ENCODE data around the gene AFF4. TPM values are rescaled to one million over a fixed set of nuclear protein-coding genes. Genes with fewer than 3 reads are reported as not detected.
A peak's percentile ranks its signal among the peaks of the same experiment; 100 is the strongest.

The AFF4 gene
- total and polyA plus RNA-seq, 12 donors: 7.0 to 63.8 (median 52.5) TPM

DNA sequence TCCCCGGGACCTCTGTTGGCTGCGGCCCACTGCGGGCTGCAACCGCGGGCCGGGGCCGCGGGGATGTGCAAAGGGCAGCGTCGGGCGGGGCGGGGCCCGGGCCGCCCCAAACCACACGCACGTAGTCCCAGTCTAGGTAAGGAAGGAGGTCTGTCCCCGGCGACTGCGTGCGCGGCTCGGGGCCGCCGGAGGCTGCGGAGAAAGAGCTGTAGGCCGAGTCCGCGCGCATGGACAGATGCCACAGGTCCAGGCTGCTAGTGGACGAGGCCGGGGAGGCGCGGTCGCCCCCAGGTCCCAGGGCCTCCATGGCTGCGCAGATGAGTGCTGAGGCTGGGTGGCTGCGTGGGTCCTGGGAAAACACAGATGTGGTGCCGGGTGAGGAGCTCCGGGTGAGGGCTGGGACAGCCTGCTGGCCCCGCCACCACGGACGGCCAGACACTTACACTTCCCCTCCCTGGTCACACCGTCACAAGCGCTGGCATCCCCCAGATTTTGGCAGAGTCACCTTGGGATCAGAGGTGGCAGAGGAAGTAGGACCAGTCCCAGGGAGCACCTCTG lies 137.5 kb downstream of the AFF4 start:
- Histone ChIP-seq H3K27ac (no peak overlapping the region), H3K4me1 (peaks cover 6 to 37% (median 27%) of the 10 kb centered on the region in 9 donors), H3K27me3 (peaks cover 0 to 81% (median 0%) of the 10 kb centered on the region in 7 donors), H3K4me3 (peak overlapping the region in 8 of 10 donors; percentile 21 to 37 (median 32)), H3K36me3 (peaks cover 0 to 21% (median 0%) of the 10 kb centered on the region in 9 donors), H3K9me3 (no peaks in the 10 kb centered on the region)
- TF ChIP-seq, protein P1, sequence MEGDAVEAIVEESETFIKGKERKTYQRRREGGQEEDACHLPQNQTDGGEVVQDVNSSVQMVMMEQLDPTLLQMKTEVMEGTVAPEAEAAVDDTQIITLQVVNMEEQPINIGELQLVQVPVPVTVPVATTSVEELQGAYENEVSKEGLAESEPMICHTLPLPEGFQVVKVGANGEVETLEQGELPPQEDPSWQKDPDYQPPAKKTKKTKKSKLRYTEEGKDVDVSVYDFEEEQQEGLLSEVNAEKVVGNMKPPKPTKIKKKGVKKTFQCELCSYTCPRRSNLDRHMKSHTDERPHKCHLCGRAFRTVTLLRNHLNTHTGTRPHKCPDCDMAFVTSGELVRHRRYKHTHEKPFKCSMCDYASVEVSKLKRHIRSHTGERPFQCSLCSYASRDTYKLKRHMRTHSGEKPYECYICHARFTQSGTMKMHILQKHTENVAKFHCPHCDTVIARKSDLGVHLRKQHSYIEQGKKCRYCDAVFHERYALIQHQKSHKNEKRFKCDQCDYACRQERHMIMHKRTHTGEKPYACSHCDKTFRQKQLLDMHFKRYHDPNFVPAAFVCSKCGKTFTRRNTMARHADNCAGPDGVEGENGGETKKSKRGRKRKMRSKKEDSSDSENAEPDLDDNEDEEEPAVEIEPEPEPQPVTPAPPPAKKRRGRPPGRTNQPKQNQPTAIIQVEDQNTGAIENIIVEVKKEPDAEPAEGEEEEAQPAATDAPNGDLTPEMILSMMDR (IDR thresholded peaks at IDR 0.05): no peak
- DNase-seq (no peak), ATAC-seq (no peak)
- intact Hi-C loops (cut with DNase I): loop anchor here in 5 of 10 donors (5.0 to 10.0 kb wide), 4 partner anchors 56 to 451 kb away; no protein-coding TSS in a partner anchor
- WGBS, 2 donors: 39 to 53% methylated on average over 43 of the region's 43 CpGs

Other genes starting within 250 kb of the AFF4 start
- gene KIF3A, start 226.1 kb downstream of the AFF4 start, total RNA-seq: 10 to 100 TPM; 10.1 to 18.6 (median 13.1) TPM
- gene KIF3A, start 226.1 kb downstream of the AFF4 start, polyA plus RNA-seq: 10 to 100 TPM in 1 of 2 donors, 1 to 10 TPM in 1; 2.2 to 10.0 TPM
- under 1 TPM in 4 of 10 donors, not detected in 6; 0.09 to 0.75 (median 0.22) TPM for gene CCNI2, start 216.2 kb downstream of the AFF4 start, total RNA-seq
- under 1 TPM in 1 of 2 donors, not detected in 1; 0.01 TPM for gene CCNI2, start 216.2 kb downstream of the AFF4 start, polyA plus RNA-seq
- gene SEPTIN8, start 186.4 kb downstream of the AFF4 start, total RNA-seq: 10 to 100 TPM; 23.5 to 41.8 (median 31.2) TPM
- 10 to 100 TPM; 11.3 to 26.6 TPM for gene SEPTIN8, start 186.4 kb downstream of the AFF4 start, polyA plus RNA-seq
- under 1 TPM in 4 of 10 donors, not detected in 6; 0.08 to 0.19 (median 0.13) TPM for gene SOWAHA, start 150.3 kb downstream of the AFF4 start, total RNA-seq
- gene SOWAHA, start 150.3 kb downstream of the AFF4 start, polyA plus RNA-seq: under 1 TPM in 1 of 2 donors, not detected in 1; 0.07 TPM
- 1 to 10 TPM; 3.2 to 6.4 (median 4.1) TPM for gene SHROOM1, start 133.0 kb downstream of the AFF4 start, total RNA-seq
- gene SHROOM1, start 133.0 kb downstream of the AFF4 start, polyA plus RNA-seq: 10 to 100 TPM in 1 of 2 donors, 1 to 10 TPM in 1; 3.5 to 10.8 TPM
- gene GDF9, start 97.2 kb downstream of the AFF4 start, total RNA-seq: under 1 TPM; 0.18 to 0.82 (median 0.43) TPM
- gene GDF9, start 97.2 kb downstream of the AFF4 start, polyA plus RNA-seq: under 1 TPM in 1 of 2 donors, not detected in 1; 0.10 TPM
- 1,000 to 10,000 TPM; 1,190 to 1,962 (median 1,754) TPM for gene UQCRQ, start 97.0 kb downstream of the AFF4 start, total RNA-seq
- 1,000 to 10,000 TPM in 1 of 2 donors, 100 to 1,000 TPM in 1; 824 to 1,591 TPM for gene UQCRQ, start 97.0 kb downstream of the AFF4 start, polyA plus RNA-seq
- 1 to 10 TPM in 5 of 10 donors, under 1 TPM in 5; 0.49 to 1.6 (median 0.92) TPM for gene LEAP2, start 90.0 kb downstream of the AFF4 start, total RNA-seq
- 1 to 10 TPM in 1 of 2 donors, under 1 TPM in 1; 0.62 to 3.9 TPM for gene LEAP2, start 90.0 kb downstream of the AFF4 start, polyA plus RNA-seq
- gene ZCCHC10, start 62.9 kb upstream of the AFF4 start, total RNA-seq: 10 to 100 TPM; 12.2 to 22.4 (median 19.4) TPM
- 10 to 100 TPM; 15.4 to 29.9 TPM for gene ZCCHC10, start 62.9 kb upstream of the AFF4 start, polyA plus RNA-seq
- 100 to 1,000 TPM in 6 of 10 donors, 10 to 100 TPM in 4; 79.6 to 156 (median 111) TPM for gene HSPA4, start 88.4 kb upstream of the AFF4 start, total RNA-seq
- 100 to 1,000 TPM in 1 of 2 donors, 10 to 100 TPM in 1; 44.9 to 179 TPM for gene HSPA4, start 88.4 kb upstream of the AFF4 start, polyA plus RNA-seq